Tibial artery (tissue), 4 donors: Measurements from ENCODE around the gene IFNGR1.

Experiments
- DNase-seq, 2 donors: peaks; one replicate each; pipeline ENCODE4 v3.0.0-alpha.2; 2019
- H3K27ac ChIP-seq, 2 donors: fragments of 200-600 bp; sonication (generic) in 1 of 2; 1 replicate in 1 of 2; 2 replicates in 1 of 2; pipeline ENCODE4 v1.5.1; 2018 to 2019; ENCODE audit warnings: mild to moderate bottlenecking in 1 of 2
- H3K27me3 ChIP-seq, 2 donors: fragments of 200-600 bp; sonication (generic) in 1 of 2; one replicate each; pipeline versions ENCODE4 v1.5.1 to v1.6.0; 2016 to 2019
- H3K36me3 ChIP-seq, 3 donors: fragments of 200-600 bp; sonication (generic) in 2 of 3; one replicate each; pipeline ENCODE4 v1.5.1; 2016 to 2019; ENCODE audit warnings: mild to moderate bottlenecking in 2 of 3
- H3K4me1 ChIP-seq, 4 donors: fragments of 200-600 bp; sonication (generic) in 2 of 4; 1 replicate in 3 of 4; 2 replicates in 1 of 4; pipeline ENCODE4 v1.5.1; 2016 to 2019
- H3K4me3 ChIP-seq, 2 donors: fragments of 200-600 bp; sonication (generic) in 1 of 2; 1 replicate in 1 of 2; 2 replicates in 1 of 2; pipeline ENCODE4 v1.5.1; 2018 to 2019; ENCODE audit warnings: mild to moderate bottlenecking in 2 of 2
- H3K9me3 ChIP-seq, 3 donors: fragments of 200-600 bp; sonication (generic) in 1 of 3; one replicate each; pipeline ENCODE4 v1.5.1; 2016 to 2019
- CTCF ChIP-seq, 2 experiments: fragments of 200-600 bp in 1 of 2; fragments of 450-650 bp in 1 of 2; IDR thresholded peaks; one replicate each; pipeline ENCODE4 v1.5.1; 2017 to 2019; ENCODE audit warnings: antibody characterized with exemption in 2 of 2, mild to moderate bottlenecking in 1 of 2, moderate library complexity in 1 of 2
- intact Hi-C: fragments of 100-400 bp; cut with DNase I; formaldehyde crosslinking; loops from one replicate; pipeline ENCODE4 v1.15.0; 2023; ENCODE audit warnings: low total_unique reads

IFNGR1 gene

GRCh38 chr6:137181891-137182653 is 37.1 kb downstream of the IFNGR1 start:
- H3K36me3 ChIP-seq = peaks cover 0 to 6% (median 0%) of the 10 kb centered on the region in 3 donors
- no peak overlapping the region for H3K27ac ChIP-seq
- no peaks in the 10 kb centered on the region for H3K27me3 ChIP-seq
- no peak for DNase-seq
- H3K4me1 ChIP-seq = no peaks in the 10 kb centered on the region
- intact Hi-C loops = no loop called here
- H3K4me3 ChIP-seq = no peak overlapping the region
- H3K9me3 ChIP-seq = peaks cover 2 to 31% (median 8%) of the 10 kb centered on the region in 3 donors
- no peak for TF ChIP-seq CTCF (IDR thresholded peaks at IDR 0.05)

- no peaks in the 10 kb centered on the region for H3K27me3 ChIP-seq
- no peak for DNase-seq
- peaks cover 0 to 10% (median 0%) of the 10 kb centered on the region in 3 donors for H3K9me3 ChIP-seq
- H3K4me1 ChIP-seq = no peaks in the 10 kb centered on the region
- no peaks in the 10 kb centered on the region for H3K36me3 ChIP-seq
- no peak overlapping the region for H3K4me3 ChIP-seq
- H3K27ac ChIP-seq = no peak overlapping the region
- no peak for TF ChIP-seq CTCF (IDR thresholded peaks at IDR 0.05)
- intact Hi-C loops = no loop called here
Observed at GRCh38 chr6:137177611-137178010, 41.6 kb downstream of the IFNGR1 start.

- H3K9me3 ChIP-seq = peaks cover 0 to 3% (median 0%) of the 10 kb centered on the region in 3 donors
- H3K27ac ChIP-seq = no peak overlapping the region
- no peaks in the 10 kb centered on the region for H3K27me3 ChIP-seq
- no peak overlapping the region for H3K4me3 ChIP-seq
- H3K36me3 ChIP-seq = no peaks in the 10 kb centered on the region
- DNase-seq = no peak
- no peak for TF ChIP-seq CTCF (IDR thresholded peaks at IDR 0.05)
- intact Hi-C loops = no loop called here
- H3K4me1 ChIP-seq = no peaks in the 10 kb centered on the region
Observed at GRCh38 chr6:137176729-137177128, 42.5 kb downstream of the IFNGR1 start.

- DNase-seq = no peak
- intact Hi-C loops = no loop called here
- TF ChIP-seq CTCF (IDR thresholded peaks at IDR 0.05) = no peak
- Histone ChIP-seq H3K36me3 (no peaks in the 10 kb centered on the region), H3K4me1 (peaks cover 0 to 3% (median 0%) of the 10 kb centered on the region in 4 donors), H3K4me3 (no peak overlapping the region), H3K27me3 (no peaks in the 10 kb centered on the region), H3K27ac (no peak overlapping the region), H3K9me3 (no peaks in the 10 kb centered on the region)
Observed at GRCh38 chr6:137175868-137176245, 43.3 kb downstream of the IFNGR1 start.

- H3K27ac ChIP-seq = no peak overlapping the region
- no peak for TF ChIP-seq CTCF (IDR thresholded peaks at IDR 0.05)
- H3K4me3 ChIP-seq = no peak overlapping the region
Observed at GRCh38 chr6:137175157-137175867, 43.9 kb downstream of the IFNGR1 start.

More at GRCh38 chr6:137175157-137175867, 43.9 kb downstream of the IFNGR1 start:
- no peaks in the 10 kb centered on the region for H3K36me3 ChIP-seq
- intact Hi-C loops = no loop called here
- H3K4me1 ChIP-seq = peaks cover 0 to 3% (median 0%) of the 10 kb centered on the region in 4 donors
- H3K27me3 ChIP-seq = no peaks in the 10 kb centered on the region
- H3K9me3 ChIP-seq = no peaks in the 10 kb centered on the region
- DNase-seq = no peak
